ENCODE measurements around the gene RAP2B.
"Not testable (repeated sequence)": the region's sequence is repeated elsewhere in the genome, so short reads cannot be mapped to it uniquely, and the experiment has no call there.

RAP2B gene

GRCh38 chr3:153142961-153143360, 19.1 kb upstream of the RAP2B start:
- Histone ChIP-seq H3K9ac (ENCODE audit: low read depth, low read length) (no peak overlapping the region), H3K27ac (ENCODE audit: low read depth, low read length) (no peak overlapping the region), H3K27me3 (ENCODE audit: control insufficient read depth, insufficient read depth, low read length) (no peaks in the 10 kb centered on the region), H3K4me1 (ENCODE audit: control insufficient read depth, insufficient read depth, low read length) (peaks cover 5% of the 10 kb centered on the region; the same call in 1 of the 2 replicates), H3K4me3 (ENCODE audit: low read depth, low read length) (no peak overlapping the region), H3K36me3 (ENCODE audit: control insufficient read depth, insufficient read depth, low read length) (no peaks in the 10 kb centered on the region), H3K9me3 (ENCODE audit: control insufficient read depth, insufficient read depth, low read length) (no peaks in the 10 kb centered on the region)

GRCh38 chr3:153144071-153144470, 18.0 kb upstream of the RAP2B start:
- Histone ChIP-seq H3K4me3 (ENCODE audit: low read depth, low read length) (no peak overlapping the region), H3K36me3 (ENCODE audit: control insufficient read depth, insufficient read depth, low read length) (no peaks in the 10 kb centered on the region), H3K27me3 (ENCODE audit: control insufficient read depth, insufficient read depth, low read length) (no peaks in the 10 kb centered on the region), H3K4me1 (ENCODE audit: control insufficient read depth, insufficient read depth, low read length) (peaks cover under 1% of the 10 kb centered on the region; the same call in 1 of the 2 replicates), H3K9me3 (ENCODE audit: control insufficient read depth, insufficient read depth, low read length) (no peaks in the 10 kb centered on the region), H3K9ac (ENCODE audit: low read depth, low read length) (no peak overlapping the region), H3K27ac (ENCODE audit: low read depth, low read length) (no peak overlapping the region)

GRCh38 chr3:153144779-153145178, 17.2 kb upstream of the RAP2B start:
- Histone ChIP-seq H3K36me3 (ENCODE audit: control insufficient read depth, insufficient read depth, low read length) (no peaks in the 10 kb centered on the region), H3K9me3 (ENCODE audit: control insufficient read depth, insufficient read depth, low read length) (no peaks in the 10 kb centered on the region), H3K4me1 (ENCODE audit: control insufficient read depth, insufficient read depth, low read length) (no peaks in the 10 kb centered on the region; the same call in 1 of the 2 replicates), H3K27ac (ENCODE audit: low read depth, low read length) (no peak overlapping the region), H3K27me3 (ENCODE audit: control insufficient read depth, insufficient read depth, low read length) (no peaks in the 10 kb centered on the region), H3K4me3 (ENCODE audit: low read depth, low read length) (no peak overlapping the region), H3K9ac (ENCODE audit: low read depth, low read length) (no peak overlapping the region)

- Histone ChIP-seq H3K9me3 (ENCODE audit: control insufficient read depth, insufficient read depth, low read length) (no peaks in the 10 kb centered on the region), H3K9ac (ENCODE audit: low read depth, low read length) (no peak overlapping the region), H3K4me3 (ENCODE audit: low read depth, low read length) (no peak overlapping the region), H3K27ac (ENCODE audit: low read depth, low read length) (no peak overlapping the region), H3K4me1 (ENCODE audit: control insufficient read depth, insufficient read depth, low read length) (no peaks in the 10 kb centered on the region; the same call in 1 of the 2 replicates), H3K27me3 (ENCODE audit: control insufficient read depth, insufficient read depth, low read length) (no peaks in the 10 kb centered on the region), H3K36me3 (ENCODE audit: control insufficient read depth, insufficient read depth, low read length) (no peaks in the 10 kb centered on the region)
These were observed 16.6 kb upstream of the RAP2B start for GRCh38 chr3:153145454-153145853.

- Histone ChIP-seq H3K4me3 (ENCODE audit: low read depth, low read length) (no peak overlapping the region), H3K4me1 (ENCODE audit: control insufficient read depth, insufficient read depth, low read length) (no peaks in the 10 kb centered on the region; the same call in 1 of the 2 replicates), H3K27ac (ENCODE audit: low read depth, low read length) (no peak overlapping the region), H3K36me3 (ENCODE audit: control insufficient read depth, insufficient read depth, low read length) (no peaks in the 10 kb centered on the region), H3K9ac (ENCODE audit: low read depth, low read length) (no peak overlapping the region), H3K27me3 (ENCODE audit: control insufficient read depth, insufficient read depth, low read length) (no peaks in the 10 kb centered on the region), H3K9me3 (ENCODE audit: control insufficient read depth, insufficient read depth, low read length) (no peaks in the 10 kb centered on the region)
These were observed 15.6 kb upstream of the RAP2B start for GRCh38 chr3:153146191-153147053.

GRCh38 chr3:153150991-153151390, 11.0 kb upstream of the RAP2B start:
- Histone ChIP-seq H3K27me3 (ENCODE audit: control insufficient read depth, insufficient read depth, low read length) (no peaks in the 10 kb centered on the region), H3K27ac (ENCODE audit: low read depth, low read length) (no peak overlapping the region), H3K4me3 (ENCODE audit: low read depth, low read length) (no peak overlapping the region), H3K9ac (ENCODE audit: low read depth, low read length) (no peak overlapping the region), H3K9me3 (ENCODE audit: control insufficient read depth, insufficient read depth, low read length) (no peaks in the 10 kb centered on the region), H3K4me1 (ENCODE audit: control insufficient read depth, insufficient read depth, low read length) (no peaks in the 10 kb centered on the region), H3K36me3 (ENCODE audit: control insufficient read depth, insufficient read depth, low read length) (no peaks in the 10 kb centered on the region)

GRCh38 chr3:153155786-153156185, 6.2 kb upstream of the RAP2B start:
- not testable (repeated sequence) for H3K4me3 ChIP-seq (ENCODE audit: low read depth, low read length); H3K9ac ChIP-seq (ENCODE audit: low read depth, low read length); H3K27me3 ChIP-seq (ENCODE audit: control insufficient read depth, insufficient read depth, low read length); H3K4me1 ChIP-seq (ENCODE audit: control insufficient read depth, insufficient read depth, low read length); H3K36me3 ChIP-seq (ENCODE audit: control insufficient read depth, insufficient read depth, low read length); H3K9me3 ChIP-seq (ENCODE audit: control insufficient read depth, insufficient read depth, low read length); H3K27ac ChIP-seq (ENCODE audit: low read depth, low read length)

- no peak overlapping the region for H3K4me3 ChIP-seq (ENCODE audit: low read depth, low read length)
- peaks cover 7% of the 10 kb centered on the region; the same call in 1 of the 2 replicates for H3K4me1 ChIP-seq (ENCODE audit: control insufficient read depth, insufficient read depth, low read length)
- no peaks in the 10 kb centered on the region for H3K9me3 ChIP-seq (ENCODE audit: control insufficient read depth, insufficient read depth, low read length)
- H3K27ac ChIP-seq (ENCODE audit: low read depth, low read length): no peak overlapping the region
- no peaks in the 10 kb centered on the region for H3K36me3 ChIP-seq (ENCODE audit: control insufficient read depth, insufficient read depth, low read length)
- H3K9ac ChIP-seq (ENCODE audit: low read depth, low read length): no peak overlapping the region
- H3K27me3 ChIP-seq (ENCODE audit: control insufficient read depth, insufficient read depth, low read length): peaks cover 6% of the 10 kb centered on the region; the same call in 1 of the 2 replicates
These were observed 3.8 kb upstream of the RAP2B start for GRCh38 chr3:153158189-153158588.

- Histone ChIP-seq H3K9me3 (ENCODE audit: control insufficient read depth, insufficient read depth, low read length) (no peaks in the 10 kb centered on the region), H3K36me3 (ENCODE audit: control insufficient read depth, insufficient read depth, low read length) (no peaks in the 10 kb centered on the region), H3K9ac (ENCODE audit: low read depth, low read length) (no peak overlapping the region), H3K27me3 (ENCODE audit: control insufficient read depth, insufficient read depth, low read length) (peaks cover 6% of the 10 kb centered on the region; the same call in 1 of the 2 replicates), H3K27ac (ENCODE audit: low read depth, low read length) (no peak overlapping the region), H3K4me3 (ENCODE audit: low read depth, low read length) (no peak overlapping the region), H3K4me1 (ENCODE audit: control insufficient read depth, insufficient read depth, low read length) (peaks cover 7% of the 10 kb centered on the region; the same call in 1 of the 2 replicates)
These were observed 2.9 kb upstream of the RAP2B start for GRCh38 chr3:153158961-153159735.

- Histone ChIP-seq H3K27ac (ENCODE audit: low read depth, low read length) (peak overlapping the region; percentile 93), H3K9ac (ENCODE audit: low read depth, low read length) (peak overlapping the region; percentile 26), H3K36me3 (ENCODE audit: control insufficient read depth, insufficient read depth, low read length) (no peaks in the 10 kb centered on the region; the same call in 1 of the 2 replicates), H3K4me1 (ENCODE audit: control insufficient read depth, insufficient read depth, low read length) (peaks cover 11% of the 10 kb centered on the region), H3K9me3 (ENCODE audit: control insufficient read depth, insufficient read depth, low read length) (no peaks in the 10 kb centered on the region), H3K27me3 (ENCODE audit: control insufficient read depth, insufficient read depth, low read length) (peaks cover 6% of the 10 kb centered on the region; the same call in 1 of the 2 replicates), H3K4me3 (ENCODE audit: low read depth, low read length) (peak overlapping the region; percentile 82)
These were observed 2.1 kb upstream of the RAP2B start for GRCh38 chr3:153159771-153160397.

Data from HUES48 (cell line).